Measurements from ENCODE around the gene MARCHF6. TPM values are rescaled to one million over a fixed set of nuclear protein-coding genes. Genes with fewer than 3 reads are reported as not detected.

MARCHF6 gene
- total and polyA plus RNA-seq, 9 of the 15 experiments (the other 6 are each of a cell fraction or from before 2014, with no cell fraction given) = 74.1 to 456 (median 116) TPM

DNA sequence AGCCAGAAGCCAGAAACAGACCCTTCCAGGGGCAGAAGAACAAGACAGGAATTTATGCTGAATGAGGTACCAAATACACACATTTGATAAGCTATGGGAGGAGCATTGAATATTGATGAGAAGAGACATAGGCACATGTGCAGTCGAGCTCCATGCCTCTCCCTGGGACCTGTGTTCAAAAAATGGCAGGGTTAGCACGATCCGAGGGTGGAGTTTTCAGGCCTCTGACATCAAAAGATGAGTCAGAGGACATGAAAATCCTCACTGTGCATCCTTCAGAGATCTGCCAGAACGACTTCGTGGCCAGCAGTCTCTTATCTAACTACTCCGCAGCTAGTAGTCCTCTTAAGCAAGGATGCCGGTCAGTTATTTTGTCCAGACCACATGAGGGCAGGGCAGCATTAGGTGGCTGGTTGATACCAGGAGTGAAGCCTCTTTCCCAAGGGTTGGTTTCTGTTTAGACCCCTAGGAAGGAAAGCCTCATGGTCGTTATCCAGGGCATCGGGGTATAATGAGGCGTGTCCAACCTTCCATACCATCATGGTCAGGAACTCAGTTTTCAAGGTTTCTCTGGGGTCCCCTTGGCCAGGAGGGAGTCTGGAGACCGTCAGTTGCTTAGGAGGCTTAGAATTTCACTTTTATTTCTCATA is 34.2 kb upstream of the MARCHF6 start (continued):
- TF ChIP-seq, protein P1, sequence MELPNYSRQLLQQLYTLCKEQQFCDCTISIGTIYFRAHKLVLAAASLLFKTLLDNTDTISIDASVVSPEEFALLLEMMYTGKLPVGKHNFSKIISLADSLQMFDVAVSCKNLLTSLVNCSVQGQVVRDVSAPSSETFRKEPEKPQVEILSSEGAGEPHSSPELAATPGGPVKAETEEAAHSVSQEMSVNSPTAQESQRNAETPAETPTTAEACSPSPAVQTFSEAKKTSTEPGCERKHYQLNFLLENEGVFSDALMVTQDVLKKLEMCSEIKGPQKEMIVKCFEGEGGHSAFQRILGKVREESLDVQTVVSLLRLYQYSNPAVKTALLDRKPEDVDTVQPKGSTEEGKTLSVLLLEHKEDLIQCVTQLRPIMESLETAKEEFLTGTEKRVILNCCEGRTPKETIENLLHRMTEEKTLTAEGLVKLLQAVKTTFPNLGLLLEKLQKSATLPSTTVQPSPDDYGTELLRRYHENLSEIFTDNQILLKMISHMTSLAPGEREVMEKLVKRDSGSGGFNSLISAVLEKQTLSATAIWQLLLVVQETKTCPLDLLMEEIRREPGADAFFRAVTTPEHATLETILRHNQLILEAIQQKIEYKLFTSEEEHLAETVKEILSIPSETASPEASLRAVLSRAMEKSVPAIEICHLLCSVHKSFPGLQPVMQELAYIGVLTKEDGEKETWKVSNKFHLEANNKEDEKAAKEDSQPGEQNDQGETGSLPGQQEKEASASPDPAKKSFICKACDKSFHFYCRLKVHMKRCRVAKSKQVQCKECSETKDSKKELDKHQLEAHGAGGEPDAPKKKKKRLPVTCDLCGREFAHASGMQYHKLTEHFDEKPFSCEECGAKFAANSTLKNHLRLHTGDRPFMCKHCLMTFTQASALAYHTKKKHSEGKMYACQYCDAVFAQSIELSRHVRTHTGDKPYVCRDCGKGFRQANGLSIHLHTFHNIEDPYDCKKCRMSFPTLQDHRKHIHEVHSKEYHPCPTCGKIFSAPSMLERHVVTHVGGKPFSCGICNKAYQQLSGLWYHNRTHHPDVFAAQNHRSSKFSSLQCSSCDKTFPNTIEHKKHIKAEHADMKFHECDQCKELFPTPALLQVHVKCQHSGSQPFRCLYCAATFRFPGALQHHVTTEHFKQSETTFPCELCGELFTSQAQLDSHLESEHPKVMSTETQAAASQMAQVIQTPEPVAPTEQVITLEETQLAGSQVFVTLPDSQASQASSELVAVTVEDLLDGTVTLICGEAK (IDR thresholded peaks at IDR 0.05) = no peak
- TF ChIP-seq, protein P1 (CRISPR knock-in tag; IDR thresholded peaks at IDR 0.05) = no peak
- TF ChIP-seq, protein P2, sequence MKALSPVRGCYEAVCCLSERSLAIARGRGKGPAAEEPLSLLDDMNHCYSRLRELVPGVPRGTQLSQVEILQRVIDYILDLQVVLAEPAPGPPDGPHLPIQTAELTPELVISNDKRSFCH (CRISPR knock-in tag; IDR thresholded peaks at IDR 0.05) = no peak
- TF ChIP-seq, protein P2 (tag; IDR thresholded peaks at IDR 0.05) = 0 out of 2 replicates have a peak, but pooled peaks have one; percentile 58
- TF ChIP-seq HDAC2 (IDR thresholded peaks at IDR 0.05) = peak; percentile 95
- TF ChIP-seq JUN (IDR thresholded peaks at IDR 0.05; ENCODE audit: borderline replicate concordance, low read depth, low read length) = peak; percentile 92; the same call in 1 of the 2 replicates
- no peak for TF ChIP-seq JUN (CRISPR knock-in tag; IDR thresholded peaks at IDR 0.05; ENCODE audit: borderline replicate concordance)
- TF ChIP-seq SMARCE1 (IDR thresholded peaks at IDR 0.05) = peak; percentile 85; the same call in 1 of the 2 replicates
- TF ChIP-seq CEBPG (CRISPR knock-in tag; IDR thresholded peaks at IDR 0.05) = peak; percentile 40; the same call in 1 of the 2 replicates
- peak; percentile 49 to 64 for TF ChIP-seq CEBPG (tag; conservative IDR thresholded peaks at IDR 0.05 in 1 of 2, IDR thresholded peaks at IDR 0.05 in 1 of 2)
- TF ChIP-seq ELF2 (CRISPR knock-in tag; IDR thresholded peaks at IDR 0.05) = 0 out of 2 replicates have a peak, but pooled peaks have one; percentile 58
- TF ChIP-seq DACH1 (IDR thresholded peaks at IDR 0.05; ENCODE audit: partially characterized antibody) = peak; percentile 9
- TF ChIP-seq, protein P3, sequence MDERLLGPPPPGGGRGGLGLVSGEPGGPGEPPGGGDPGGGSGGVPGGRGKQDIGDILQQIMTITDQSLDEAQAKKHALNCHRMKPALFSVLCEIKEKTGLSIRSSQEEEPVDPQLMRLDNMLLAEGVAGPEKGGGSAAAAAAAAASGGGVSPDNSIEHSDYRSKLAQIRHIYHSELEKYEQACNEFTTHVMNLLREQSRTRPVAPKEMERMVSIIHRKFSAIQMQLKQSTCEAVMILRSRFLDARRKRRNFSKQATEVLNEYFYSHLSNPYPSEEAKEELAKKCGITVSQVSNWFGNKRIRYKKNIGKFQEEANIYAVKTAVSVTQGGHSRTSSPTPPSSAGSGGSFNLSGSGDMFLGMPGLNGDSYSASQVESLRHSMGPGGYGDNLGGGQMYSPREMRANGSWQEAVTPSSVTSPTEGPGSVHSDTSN (CRISPR knock-in tag; IDR thresholded peaks at IDR 0.05; ENCODE audit: low read depth) = no peak
- TF ChIP-seq, protein P3 (tag; conservative IDR thresholded peaks at IDR 0.05; ENCODE audit: low read depth) = peak; percentile 35
- TF ChIP-seq HLTF (IDR thresholded peaks at IDR 0.05) = no peak
- TF ChIP-seq KDM4B (IDR thresholded peaks at IDR 0.05; ENCODE audit: borderline replicate concordance in 2 of 2, low read depth in 1 of 2) = 0 out of 4 replicates have a peak, but pooled peaks of 1 of the 2 experiments have one; percentile 61
- peak; percentile 69; the same call in 1 of the 2 replicates for TF ChIP-seq TRIM28 (IDR thresholded peaks at IDR 0.05)
